Measurements from ENCODE around the gene AIF1L.

Gene AIF1L

DNA sequence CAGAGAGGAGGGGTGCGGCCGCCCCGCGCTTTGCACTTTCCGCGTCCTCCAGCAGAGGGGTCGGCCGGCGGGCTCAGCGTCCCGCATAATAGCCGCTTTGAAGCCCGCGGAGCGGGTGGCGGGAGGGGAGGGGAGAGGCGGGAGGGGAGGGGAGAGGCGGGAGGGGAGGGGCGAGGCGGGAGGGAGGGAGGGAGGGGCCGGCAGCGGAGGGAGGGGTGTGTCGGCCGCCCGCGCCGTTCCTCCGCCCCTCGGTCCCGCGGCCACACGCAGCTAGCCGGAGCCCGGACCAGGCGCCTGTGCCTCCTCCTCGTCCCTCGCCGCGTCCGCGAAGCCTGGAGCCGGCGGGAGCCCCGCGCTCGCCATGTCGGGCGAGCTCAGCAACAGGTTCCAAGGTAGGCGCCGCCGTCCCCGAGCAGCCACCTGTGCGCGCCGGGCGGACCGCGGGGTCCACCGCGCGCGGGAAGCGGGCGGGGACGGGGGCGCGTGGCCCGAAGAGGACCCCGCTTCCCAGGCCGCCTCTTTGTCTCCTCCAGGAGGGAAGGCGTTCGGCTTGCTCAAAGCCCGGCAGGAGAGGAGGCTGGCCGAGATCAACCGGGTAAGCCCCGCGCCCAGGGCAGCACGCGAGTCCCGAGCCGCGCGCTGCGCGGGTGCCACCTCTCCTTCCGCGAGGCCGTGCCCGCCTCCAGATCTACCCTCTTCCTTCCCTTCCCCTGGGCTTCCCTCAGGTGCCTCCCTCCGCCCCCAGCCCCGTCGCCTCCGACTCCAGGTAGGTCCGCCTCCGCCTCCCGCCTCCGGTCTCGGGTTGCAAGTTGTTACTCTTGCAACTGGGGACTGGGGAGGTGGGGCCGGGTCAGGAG lies at the start of gene AIF1L:
TSS of gene AIF1L (plus strand) at position 263 of the 857 bp plus-strand sequence. CDS start at position 362, 99 bp downstream.
- peak; percentile 9 for DNase-seq

DNA sequence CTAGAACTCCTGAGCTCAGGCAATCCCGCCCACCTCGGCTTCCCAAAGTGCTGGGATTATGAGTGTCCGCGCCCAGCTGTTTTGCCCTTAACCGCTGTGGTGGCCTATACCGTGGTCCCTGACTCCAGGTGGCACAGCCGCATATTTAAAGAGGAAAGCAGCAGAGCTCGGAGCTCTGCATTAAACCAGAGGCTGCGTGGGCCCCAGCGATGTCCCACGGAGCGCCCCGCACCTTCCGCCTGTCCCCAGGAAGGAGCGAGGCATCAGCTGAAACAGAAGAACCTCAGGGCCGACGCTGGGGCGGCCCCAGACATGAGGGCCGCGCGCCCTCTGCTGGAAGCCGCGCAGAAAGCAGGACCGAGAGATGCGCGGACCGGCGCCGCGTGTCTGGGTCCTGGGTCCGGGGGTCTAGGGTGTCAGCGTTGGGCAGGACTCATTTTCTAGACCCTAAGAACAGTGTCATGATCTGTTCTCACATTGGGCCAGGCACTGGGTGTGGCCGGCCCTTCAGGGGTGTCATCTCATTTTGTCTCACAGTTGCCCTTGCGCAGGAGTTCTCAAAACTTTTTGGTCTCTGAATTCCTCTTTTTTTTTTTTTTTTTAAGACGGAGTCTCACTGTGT lies 49.6 kb upstream of the AIF1L start:
- peak; percentile 78 for DNase-seq

- no peak for DNase-seq
Observed at GRCh38 chr9:131048332-131048731, 48.0 kb upstream of the AIF1L start.

GRCh38 chr9:131048820-131049219 lies 47.5 kb upstream of the AIF1L start:
- no peak for DNase-seq

- DNase-seq, result no peak
Observed at GRCh38 chr9:131049829-131050715, 46.3 kb upstream of the AIF1L start.

GRCh38 chr9:131050831-131051230 lies 45.5 kb upstream of the AIF1L start:
- no peak for DNase-seq

- no peak for DNase-seq
Observed at GRCh38 chr9:131051592-131052517, 44.5 kb upstream of the AIF1L start.

- no peak for DNase-seq
Observed at GRCh38 chr9:131053896-131054295, 42.4 kb upstream of the AIF1L start.

- no peak for DNase-seq
Observed at GRCh38 chr9:131056781-131057506, 39.4 kb upstream of the AIF1L start.

GRCh38 chr9:131060900-131061630 lies 35.3 kb upstream of the AIF1L start:
- no peak for DNase-seq

DNA sequence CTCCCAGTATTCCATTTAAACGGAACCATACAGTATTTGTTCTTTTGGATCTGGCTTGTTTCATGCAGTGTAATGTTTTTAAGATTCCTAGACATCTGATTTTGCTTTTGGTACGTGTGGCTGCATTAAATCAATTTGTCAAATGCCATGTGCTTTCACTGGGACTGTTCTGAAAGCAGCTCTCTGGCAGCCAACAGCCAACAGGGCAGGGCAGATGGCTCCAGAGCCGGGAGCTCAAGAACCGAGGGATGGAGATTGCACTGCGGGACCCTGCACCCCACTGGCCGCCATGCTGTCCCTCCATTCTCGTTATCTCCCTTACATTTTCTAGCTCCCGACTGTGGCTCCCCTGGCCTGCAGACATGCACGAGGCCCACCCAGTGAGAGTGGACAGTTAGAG lies 33.4 kb upstream of the AIF1L start:
- DNase-seq, result no peak

DNA sequence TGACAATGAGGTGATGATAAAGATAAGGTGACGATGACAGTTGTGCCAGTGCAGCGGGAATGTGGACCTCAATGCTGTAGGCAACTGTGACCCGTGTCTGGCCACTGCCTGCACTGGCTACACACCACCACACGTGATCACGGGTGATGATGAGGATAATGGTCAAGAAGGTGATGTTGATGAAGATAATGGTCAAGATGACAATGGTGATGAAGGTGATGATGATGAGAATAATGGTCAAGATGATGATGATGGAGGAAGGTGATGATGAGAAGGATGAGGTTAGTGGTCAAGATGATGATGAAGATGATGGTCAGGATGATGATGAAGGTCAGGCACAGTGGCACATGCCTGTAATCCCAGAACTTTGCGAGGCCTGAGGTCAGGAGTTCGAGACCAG lies 30.7 kb upstream of the AIF1L start:
- DNase-seq, result no peak

- DNase-seq, result no peak
Observed at GRCh38 chr9:131067625-131068024, 28.7 kb upstream of the AIF1L start.

DNA sequence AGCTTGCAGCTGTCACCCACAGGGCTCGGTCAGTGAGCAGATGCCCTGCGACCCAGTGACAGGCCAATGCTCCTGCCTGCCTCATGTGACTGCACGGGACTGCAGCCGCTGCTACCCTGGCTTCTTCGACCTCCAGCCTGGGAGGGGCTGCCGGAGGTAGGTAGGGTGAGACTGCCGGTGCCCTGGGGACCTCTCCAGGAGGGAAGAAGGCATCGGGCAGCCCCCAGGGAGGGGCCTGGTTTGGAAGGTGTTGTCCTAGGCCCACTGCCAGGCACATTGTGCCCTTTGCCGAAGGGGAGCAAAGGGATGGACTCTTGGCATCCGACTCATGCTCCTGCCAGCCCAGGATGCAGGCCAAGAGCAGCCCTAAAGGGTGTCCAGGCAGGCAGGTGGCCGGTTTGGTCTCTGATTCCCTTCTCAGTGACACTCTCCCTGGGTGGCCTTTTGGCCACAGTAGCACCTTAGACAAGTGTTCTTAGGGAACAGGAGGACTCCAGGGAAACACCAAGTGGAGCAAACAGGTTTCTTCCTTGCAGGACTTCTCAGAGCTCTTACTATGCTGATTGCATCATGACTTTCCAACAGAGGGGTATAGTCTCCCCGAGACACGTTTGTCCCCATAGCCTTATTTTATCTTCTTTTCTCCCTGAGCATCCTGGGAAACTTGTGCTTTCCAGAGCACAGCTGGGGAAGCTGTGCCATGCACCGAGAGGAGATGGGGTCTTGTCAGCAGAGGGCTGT lies 28.1 kb upstream of the AIF1L start:
- DNase-seq, result no peak

GRCh38 chr9:131069699-131070098 lies 26.6 kb upstream of the AIF1L start:
- DNase-seq, result no peak

- no peak for DNase-seq
Observed at GRCh38 chr9:131072107-131072870, 24.0 kb upstream of the AIF1L start.

DNA sequence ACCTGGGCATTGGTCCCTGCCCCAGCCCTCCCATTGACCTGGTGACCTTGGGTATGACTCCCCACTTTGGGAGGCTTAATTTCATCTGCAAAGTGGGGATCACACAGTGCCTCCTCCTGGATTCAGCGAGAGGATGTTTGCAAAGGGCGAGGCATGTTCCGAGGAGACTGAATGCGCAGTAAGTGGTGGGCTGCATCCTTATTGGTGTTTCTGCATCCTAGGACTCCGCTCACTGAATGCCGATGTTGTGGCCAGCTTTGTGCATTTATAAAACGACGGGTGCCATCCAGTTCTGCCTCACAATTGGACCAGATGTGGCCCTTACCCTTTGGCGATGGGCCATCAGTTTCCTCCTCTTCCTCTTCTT lies 23.5 kb upstream of the AIF1L start:
- no peak for DNase-seq

- DNase-seq, result no peak
Observed at GRCh38 chr9:131076347-131077195, 19.8 kb upstream of the AIF1L start.
